ENCODE data around the gene UCHL5.

DNA sequence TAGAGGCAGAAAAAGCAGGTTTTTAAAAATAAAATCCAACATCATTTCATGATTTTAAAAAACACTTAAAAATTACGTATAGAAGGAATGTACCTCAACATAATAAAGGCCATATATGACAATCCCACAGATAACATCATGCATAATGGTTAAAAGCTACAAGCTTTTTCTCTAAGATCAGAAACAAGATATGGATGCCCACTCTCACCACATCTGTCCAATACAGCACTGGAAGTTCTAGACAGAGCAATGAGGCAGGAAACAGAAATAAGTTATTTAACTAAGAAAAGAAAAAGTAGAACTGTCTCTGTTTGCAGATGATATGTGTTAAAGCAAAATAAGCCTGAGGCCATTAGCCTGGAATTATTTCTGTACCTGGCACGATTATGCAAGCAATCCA, 96.3 kb downstream of the UCHL5 start:
- TF ChIP-seq, protein P1, sequence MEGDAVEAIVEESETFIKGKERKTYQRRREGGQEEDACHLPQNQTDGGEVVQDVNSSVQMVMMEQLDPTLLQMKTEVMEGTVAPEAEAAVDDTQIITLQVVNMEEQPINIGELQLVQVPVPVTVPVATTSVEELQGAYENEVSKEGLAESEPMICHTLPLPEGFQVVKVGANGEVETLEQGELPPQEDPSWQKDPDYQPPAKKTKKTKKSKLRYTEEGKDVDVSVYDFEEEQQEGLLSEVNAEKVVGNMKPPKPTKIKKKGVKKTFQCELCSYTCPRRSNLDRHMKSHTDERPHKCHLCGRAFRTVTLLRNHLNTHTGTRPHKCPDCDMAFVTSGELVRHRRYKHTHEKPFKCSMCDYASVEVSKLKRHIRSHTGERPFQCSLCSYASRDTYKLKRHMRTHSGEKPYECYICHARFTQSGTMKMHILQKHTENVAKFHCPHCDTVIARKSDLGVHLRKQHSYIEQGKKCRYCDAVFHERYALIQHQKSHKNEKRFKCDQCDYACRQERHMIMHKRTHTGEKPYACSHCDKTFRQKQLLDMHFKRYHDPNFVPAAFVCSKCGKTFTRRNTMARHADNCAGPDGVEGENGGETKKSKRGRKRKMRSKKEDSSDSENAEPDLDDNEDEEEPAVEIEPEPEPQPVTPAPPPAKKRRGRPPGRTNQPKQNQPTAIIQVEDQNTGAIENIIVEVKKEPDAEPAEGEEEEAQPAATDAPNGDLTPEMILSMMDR (conservative IDR thresholded peaks at IDR 0.05), result no peak
- no peak for TF ChIP-seq EZH2 (IDR thresholded peaks at IDR 0.05; ENCODE audit: low read depth)
